PC-9 (cell line): ENCODE results near the gene TNFRSF1B.

ENCODE experiments used
- EZH2 ChIP-seq: fragments of 200-600 bp; sonication (generic); IDR thresholded peaks from 2 replicates; pipeline ENCODE4 v1.8.0; 2017; ENCODE audit warnings: antibody characterized with exemption, low read depth
- TF ChIP-seq, protein P1 (sequence below): fragments of 200-600 bp; sonication (generic); conservative IDR thresholded peaks from 2 replicates; pipeline ENCODE4 v1.6.1; 2017; ENCODE audit warnings: mixed run types, antibody characterized with exemption, mild to moderate bottlenecking, moderate library complexity

- TF ChIP-seq, protein P1, sequence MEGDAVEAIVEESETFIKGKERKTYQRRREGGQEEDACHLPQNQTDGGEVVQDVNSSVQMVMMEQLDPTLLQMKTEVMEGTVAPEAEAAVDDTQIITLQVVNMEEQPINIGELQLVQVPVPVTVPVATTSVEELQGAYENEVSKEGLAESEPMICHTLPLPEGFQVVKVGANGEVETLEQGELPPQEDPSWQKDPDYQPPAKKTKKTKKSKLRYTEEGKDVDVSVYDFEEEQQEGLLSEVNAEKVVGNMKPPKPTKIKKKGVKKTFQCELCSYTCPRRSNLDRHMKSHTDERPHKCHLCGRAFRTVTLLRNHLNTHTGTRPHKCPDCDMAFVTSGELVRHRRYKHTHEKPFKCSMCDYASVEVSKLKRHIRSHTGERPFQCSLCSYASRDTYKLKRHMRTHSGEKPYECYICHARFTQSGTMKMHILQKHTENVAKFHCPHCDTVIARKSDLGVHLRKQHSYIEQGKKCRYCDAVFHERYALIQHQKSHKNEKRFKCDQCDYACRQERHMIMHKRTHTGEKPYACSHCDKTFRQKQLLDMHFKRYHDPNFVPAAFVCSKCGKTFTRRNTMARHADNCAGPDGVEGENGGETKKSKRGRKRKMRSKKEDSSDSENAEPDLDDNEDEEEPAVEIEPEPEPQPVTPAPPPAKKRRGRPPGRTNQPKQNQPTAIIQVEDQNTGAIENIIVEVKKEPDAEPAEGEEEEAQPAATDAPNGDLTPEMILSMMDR = no peak
- no peak for TF ChIP-seq EZH2
These were observed 23.1 kb upstream of the TNFRSF1B start for GRCh38 chr1:12143631-12144155.
